Stimulated activated naive CD4-positive, alpha-beta T cell (primary cell): Measurements from ENCODE around the gene CSF2.

Source experiments
- DNase-seq, 6 experiments: peaks; one replicate each; lab custom pipeline; 2025; lab: John Stamatoyannopoulos, UW

CSF2 gene

DNA sequence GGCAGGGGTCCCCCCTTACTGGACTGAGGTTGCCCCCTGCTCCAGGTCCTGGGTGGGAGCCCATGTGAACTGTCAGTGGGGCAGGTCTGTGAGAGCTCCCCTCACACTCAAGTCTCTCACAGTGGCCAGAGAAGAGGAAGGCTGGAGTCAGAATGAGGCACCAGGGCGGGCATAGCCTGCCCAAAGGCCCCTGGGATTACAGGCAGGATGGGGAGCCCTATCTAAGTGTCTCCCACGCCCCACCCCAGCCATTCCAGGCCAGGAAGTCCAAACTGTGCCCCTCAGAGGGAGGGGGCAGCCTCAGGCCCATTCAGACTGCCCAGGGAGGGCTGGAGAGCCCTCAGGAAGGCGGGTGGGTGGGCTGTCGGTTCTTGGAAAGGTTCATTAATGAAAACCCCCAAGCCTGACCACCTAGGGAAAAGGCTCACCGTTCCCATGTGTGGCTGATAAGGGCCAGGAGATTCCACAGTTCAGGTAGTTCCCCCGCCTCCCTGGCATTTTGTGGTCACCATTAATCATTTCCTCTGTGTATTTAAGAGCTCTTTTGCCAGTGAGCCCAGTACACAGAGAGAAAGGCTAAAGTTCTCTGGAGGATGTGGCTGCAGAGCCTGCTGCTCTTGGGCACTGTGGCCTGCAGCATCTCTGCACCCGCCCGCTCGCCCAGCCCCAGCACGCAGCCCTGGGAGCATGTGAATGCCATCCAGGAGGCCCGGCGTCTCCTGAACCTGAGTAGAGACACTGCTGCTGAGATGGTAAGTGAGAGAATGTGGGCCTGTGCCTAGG, at the start of gene CSF2:
TSS of gene CSF2 (plus strand) at position 559 of the 783 bp plus-strand sequence. CDS start at position 594, 35 bp downstream.
- no peak for DNase-seq

DNA sequence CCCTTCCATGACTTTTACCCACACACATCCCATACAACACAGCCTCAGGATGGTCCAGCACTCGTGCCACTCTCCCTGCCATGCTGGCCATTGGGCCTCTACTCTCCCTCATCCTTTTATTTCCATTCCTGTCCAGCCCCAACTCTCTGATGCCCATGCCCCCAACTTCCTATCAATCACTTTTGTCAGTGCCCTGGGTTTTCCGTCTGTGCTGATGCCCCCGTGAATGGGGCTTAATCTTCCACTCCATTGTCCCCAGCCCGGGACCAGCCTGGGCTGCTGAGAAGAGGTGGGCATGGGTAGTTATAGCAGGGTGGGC, 49.5 kb upstream of the CSF2 start:
- DNase-seq, result no peak

DNA sequence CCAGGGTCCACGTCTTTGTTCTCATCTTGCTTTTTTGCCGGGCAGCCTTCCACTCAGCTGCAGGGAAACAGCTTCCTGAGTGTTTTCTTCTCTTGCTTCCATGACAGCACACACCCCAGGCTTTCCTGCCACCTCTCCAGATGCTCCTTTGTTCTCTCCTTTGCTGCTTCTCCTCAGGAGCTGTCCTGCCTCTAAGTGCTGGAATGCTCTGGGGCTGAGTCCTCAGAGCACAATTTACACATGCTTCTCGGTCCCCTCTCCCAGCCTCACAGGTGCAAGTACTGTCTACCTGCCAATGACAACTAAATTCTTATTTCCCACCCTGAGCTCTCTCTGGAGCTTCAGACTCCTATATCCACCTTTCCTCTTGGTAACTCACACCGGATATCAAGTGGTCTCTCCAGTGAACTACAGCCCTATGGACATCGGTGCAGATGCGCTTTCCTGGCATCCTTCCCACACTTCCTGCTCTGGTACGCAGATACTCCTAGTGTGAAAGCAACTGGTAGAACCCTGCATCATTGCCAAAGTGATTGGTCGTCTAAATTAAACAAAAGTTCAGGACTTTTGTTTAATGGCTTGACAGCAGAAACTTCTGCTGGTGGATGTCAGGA, 48.7 kb upstream of the CSF2 start:
- DNase-seq, result no peak

DNA sequence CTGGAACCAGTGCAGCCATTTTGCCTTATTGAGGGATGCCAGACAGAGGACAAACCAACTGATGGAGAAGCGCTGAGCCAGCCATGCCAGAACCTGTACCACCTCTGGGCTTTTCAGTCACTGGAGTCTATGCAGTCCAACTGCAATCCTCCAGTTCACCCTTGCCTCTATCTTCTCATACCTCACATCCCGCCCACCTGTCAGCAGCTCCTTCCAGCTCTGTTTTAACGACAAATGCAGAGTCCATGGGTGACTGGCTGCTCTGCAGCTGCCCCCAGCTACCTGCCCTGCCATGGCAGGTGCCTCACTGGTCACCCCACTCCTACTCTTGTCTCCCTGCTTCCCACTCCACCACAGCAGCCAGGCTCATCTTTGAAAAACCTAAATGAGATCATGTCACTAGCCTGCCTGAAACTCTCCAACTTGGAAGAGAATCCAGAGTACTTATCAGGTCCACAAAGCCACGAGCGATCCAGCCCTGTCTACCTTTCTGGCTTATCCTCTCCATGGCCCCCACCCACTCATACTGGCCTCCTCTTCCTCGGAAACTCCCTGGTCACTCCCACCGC, 48.1 kb upstream of the CSF2 start:
- DNase-seq, result no peak

DNA sequence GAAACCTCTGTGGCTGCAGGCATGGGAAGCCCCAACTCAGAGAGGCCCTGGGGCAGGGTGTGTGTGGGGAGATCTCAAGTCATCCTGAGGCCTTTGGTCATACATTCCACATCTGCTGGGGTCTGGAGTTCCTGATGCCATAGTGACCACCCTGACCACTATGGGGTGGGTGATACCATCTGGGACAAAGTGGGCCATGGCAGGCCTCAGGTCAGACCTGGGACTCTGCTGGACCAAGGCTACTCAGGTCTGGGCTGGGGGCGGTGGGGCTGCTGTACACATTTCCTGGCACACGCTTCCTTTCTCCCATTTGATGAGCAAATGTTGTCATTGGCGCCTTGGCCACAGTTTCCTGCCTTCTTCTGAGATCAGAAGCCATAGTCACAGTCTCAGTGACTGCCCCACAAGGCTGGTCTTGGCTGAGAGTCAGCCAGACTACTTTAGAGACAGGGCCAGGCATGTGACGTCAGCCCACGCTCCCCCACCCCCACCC, 47.0 kb upstream of the CSF2 start:
- no peak for DNase-seq

DNA sequence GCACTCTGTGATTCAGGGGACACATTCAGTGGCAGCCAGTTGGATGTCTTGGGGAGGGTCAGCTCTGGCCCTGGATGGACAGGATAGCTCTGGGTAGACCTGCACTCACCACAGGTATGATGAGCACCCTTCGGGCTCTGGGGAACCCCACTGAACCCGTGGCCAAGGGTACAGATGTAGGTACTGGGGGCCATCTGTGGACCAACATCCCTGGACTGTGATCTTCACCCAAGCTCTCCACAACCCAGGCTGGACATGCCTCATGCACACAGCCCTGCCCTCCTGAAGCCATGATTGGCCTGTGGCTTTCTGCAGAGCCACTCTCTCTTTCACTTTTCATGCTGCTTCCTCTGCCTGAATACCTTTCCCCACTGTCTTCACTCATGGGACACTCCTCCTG, 46.6 kb upstream of the CSF2 start:
- DNase-seq, result no peak

GRCh38 chr5:132029609-132030330, 43.8 kb upstream of the CSF2 start:
- no peak for DNase-seq

DNA sequence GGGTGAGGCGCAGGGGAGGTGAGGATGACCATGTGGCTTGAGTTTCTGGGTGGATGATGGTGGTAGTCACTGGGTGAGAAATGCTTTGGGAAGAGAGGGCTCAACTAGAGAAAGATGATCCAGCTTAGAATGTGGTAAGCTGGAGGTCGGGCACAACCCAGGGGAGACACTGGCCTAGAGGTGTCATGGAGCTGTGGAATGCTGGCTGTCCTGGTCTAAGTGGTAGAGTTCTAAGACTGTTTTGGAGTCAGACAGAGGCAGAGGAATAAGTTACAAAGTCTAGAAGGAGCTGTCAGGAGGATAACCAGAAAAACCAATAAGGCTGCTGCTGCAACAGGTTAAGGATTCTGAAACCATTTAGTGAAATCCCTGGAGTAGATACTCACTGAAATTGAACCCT, 43.0 kb upstream of the CSF2 start:
- no peak for DNase-seq

DNA sequence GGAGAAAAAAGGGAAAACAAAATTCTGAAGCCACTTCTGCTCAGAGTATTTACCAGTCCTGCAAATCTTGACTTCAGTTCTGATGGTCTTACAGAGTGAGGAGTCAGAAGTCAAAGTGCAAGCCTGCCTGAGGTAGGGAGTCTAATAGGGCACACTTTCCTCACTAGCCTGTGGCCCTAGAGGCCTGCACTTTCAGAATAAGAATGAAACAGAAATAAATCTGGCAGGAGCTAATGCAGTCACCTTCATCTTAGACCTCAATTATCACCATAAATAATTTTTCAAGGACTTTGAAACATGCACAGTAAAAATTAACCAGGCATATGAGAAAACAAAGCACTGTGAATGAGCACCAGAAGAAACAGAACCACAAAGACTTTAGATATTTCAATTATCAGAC, 41.4 kb upstream of the CSF2 start:
- no peak for DNase-seq

DNA sequence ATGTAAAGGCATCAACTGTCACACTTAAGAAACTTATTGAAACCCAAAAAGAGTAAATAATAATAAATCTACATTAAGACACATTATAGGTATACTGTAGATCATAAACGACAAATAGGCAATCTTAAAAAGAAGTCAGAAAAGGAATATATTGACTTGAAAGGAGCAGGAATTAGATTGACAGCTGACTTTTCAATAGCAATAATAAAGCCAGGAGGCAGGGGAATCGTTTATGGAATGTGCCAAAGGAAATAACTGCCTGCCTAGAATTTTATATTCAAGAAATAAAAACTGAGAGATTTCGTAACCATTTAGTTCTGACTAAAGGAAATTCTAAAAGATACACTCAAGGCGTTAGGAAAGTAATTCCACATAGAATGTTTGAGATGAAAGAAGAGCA, 40.5 kb upstream of the CSF2 start:
- no peak for DNase-seq

DNA sequence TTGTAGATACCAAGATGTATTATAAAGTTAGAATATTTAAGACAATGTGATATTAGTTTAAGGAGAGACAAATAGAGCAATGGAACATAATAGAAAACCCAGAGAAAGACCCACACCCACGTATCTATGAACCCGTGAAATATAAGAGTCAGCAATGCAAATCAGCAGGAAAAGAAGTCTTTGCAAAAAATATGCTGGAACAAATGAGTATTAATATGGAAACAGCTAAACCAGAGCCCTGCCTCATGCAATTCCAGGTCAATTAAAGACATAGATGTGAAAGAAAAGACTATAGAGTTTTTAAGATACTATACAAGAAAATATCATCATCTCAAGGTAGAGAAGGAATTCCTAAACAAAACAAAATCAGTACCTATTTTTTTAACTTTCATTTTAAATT, 36.2 kb upstream of the CSF2 start:
- DNase-seq, result no peak

DNA sequence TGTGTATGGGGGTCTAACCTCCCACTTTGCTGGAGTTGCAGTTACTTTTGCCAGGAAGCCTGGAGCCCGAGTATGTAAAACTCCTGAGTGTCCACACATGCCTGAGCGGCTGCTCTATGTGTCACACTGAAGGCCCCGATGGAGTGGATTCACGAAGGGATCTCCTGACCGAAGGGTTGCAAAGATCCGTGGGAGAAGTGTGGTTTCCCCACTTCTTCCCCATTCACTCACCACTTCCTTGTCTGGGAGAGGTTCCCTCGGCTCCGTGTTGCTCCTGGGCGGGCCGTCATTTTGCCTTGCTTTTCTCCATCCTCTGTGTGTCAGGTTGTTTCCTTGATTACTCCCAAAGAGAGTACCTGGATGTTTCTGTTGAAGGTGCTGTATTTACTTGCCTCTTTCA, 29.4 kb upstream of the CSF2 start:
- DNase-seq, result no peak

DNA sequence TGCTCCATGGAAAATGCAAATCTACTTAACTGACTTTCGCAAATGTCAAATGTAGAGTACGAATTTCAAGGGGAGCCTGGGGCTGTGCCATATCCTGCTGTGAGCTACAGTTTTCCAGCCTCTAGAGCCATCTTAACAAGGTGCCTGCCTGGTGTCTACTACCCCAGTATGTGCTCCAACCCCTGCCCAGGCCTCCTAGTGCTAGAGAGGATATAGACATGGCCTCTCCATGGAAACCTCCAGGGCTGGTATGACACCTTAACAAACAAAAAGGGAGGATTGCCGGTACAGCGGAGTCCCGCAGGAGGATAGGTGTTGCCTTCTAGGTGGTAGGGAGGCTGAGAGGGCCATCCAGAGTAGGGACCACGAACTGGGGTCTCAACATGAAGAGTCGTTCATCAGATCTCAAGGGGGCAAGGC, 26.7 kb upstream of the CSF2 start:
- no peak for DNase-seq

DNA sequence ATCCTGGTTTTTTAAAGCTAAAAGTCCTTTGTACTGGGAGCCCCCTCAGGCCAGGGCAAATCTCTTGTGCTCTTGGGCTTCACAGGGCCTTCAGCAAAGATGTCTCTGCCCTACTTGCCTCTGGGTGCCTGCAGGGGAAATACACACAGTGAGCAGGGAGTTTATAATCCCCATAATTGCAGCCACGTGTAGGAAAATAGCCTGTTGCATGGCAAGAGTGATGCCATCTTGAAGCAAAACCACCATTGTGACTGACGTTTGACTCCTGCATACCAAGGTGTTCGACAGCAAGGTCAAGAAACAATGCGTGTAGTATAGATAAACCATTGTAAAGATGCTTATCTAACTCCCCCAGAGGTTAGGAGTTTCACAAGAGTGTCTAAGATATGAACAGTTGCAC, 24.5 kb upstream of the CSF2 start:
- DNase-seq, result no peak

DNA sequence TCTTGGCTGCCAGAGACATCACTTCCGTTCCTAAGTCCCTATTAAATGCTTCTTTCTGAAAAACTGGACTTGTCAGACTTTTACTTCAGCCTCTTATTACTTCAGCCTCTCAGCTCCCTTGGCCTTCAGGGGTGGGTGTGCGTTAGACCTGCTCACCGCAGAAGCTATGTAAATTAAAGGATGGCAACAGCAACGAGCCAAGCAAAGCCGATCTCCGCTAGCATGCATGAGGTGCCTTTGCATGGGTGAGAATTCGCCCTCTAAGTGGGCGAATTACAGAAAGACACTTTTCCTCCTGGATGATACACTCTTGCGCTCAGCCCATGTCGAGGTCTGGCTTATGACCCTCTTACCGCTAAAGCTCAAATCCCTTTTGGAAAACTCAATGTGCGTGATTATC, 24.0 kb upstream of the CSF2 start:
- DNase-seq, result no peak

GRCh38 chr5:132050136-132050535, 23.5 kb upstream of the CSF2 start:
- DNase-seq, result no peak

- DNase-seq, result no peak
Measured at GRCh38 chr5:132050661-132051552, 22.7 kb upstream of the CSF2 start.

DNA sequence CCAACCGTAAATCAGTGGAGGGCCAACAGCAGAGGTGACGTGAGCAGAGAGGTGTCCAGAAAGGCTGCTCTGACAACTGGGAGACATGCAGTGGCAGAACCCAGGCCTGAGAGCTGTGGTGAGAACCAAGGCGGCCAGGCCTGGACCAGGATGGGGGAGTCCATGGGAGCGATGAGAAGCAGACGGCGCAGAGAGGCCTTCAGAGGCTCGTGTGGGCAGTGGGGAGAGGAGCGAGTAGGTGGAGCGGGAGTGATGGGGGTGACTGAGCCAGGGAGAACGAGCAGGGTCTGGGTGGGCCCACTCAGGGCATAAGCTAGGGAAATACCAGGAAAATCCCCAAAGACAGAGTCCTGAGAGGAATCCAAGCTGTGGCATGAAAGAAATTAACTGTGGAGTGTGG, 21.1 kb upstream of the CSF2 start:
- no peak for DNase-seq

DNA sequence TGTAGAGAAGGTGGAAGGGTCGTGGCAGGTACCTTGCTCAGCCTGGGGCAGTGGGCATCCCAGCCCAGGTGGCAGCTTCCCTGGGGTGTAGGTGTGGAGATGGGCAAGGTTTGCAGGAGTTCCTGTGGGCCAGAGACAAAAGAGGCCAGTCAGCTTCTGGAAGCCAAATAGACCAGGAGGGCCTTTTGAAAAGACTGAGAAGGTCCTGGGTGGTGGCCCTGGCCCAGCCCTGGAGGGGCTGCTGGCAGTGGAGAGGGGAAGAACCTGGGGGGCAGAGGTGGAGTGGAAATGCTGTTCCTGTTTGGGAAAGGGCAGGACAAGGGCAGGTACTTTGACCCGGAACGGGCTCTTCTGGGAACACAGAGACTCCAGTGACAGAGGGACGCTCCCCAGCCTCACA, 20.1 kb upstream of the CSF2 start:
- no peak for DNase-seq

DNA sequence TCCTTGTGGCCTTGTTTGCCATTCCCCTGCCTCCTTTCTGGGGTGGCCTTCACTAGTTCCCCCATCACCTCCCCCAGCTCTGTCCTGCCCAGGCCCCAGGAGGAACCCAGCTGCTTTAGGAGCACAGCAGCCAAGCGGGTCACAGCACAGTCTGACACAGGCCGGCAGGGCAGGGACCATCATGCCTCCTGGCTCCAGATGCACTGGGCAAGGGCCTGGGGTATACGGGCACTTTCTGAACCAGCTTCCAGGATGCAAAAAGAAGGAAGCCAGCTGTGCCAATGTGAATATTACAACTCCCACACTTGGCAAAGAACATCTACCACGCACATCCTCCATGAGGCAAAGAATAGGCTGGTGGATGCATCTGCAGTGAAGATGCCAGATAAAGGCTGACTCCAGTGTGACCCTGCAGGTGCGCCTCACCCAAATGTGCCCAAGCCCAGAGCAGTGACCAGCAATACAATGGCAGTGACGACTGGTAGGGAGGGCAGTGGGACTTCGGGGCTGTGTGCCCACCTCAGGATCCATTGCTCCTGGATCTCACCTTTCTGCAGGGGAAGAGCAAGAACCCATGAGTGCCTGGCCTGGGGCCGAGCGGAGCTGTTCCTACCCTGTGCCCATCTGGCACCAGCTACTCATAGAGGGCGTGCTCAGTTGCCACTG, 19.4 kb upstream of the CSF2 start:
- DNase-seq, result no peak

- DNase-seq, result no peak
Measured at GRCh38 chr5:132054697-132055440, 18.7 kb upstream of the CSF2 start.
